Fibroblast of gingiva (primary cell): ENCODE data around the gene RAB27B.
"Not testable (repeated sequence)": the region's sequence is repeated elsewhere in the genome, so short reads cannot be mapped to it uniquely, and the experiment has no call there.

Experiments used
- DNase-seq: peaks from one replicate; pipeline ENCODE4 v3.0.0-alpha.2; 2011; ENCODE audit warnings: low read depth

The RAB27B gene, protein sequence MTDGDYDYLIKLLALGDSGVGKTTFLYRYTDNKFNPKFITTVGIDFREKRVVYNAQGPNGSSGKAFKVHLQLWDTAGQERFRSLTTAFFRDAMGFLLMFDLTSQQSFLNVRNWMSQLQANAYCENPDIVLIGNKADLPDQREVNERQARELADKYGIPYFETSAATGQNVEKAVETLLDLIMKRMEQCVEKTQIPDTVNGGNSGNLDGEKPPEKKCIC

DNA sequence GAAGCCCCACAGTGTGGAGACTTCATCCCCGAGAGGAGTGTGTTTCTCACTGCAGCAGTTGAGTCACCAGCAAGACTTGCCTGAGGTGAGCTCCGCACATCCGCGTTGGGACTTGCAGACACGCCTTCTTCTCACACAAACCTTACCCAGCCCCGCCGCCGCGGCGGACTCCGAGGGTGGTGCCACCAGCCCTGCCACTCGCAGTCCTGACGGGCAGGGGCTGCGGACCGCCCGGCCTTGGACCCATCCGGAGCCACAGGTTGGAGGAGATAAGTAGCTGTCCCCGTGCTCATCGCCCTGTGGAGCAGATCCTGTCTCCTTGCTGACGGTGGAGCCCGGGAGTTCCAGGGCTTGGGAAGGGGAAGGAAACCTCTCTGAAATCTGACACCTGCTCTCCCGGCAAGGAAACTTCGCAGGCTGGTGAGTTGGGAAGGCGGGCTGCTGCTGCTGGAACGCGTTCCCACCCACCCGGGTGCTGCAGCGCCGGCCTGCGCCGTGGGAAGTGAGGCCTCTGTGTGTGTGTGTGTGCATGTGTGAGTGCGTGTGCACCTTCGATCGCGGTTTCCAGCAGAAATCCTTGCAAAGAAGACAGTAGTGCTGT lies at the start of gene RAB27B:
RAB27B (plus strand) TSS at position 197 of the 601 bp plus-strand sequence. CDS start 49,109 bp downstream, outside the sequence.
- peak; percentile 52 for DNase-seq

DNA sequence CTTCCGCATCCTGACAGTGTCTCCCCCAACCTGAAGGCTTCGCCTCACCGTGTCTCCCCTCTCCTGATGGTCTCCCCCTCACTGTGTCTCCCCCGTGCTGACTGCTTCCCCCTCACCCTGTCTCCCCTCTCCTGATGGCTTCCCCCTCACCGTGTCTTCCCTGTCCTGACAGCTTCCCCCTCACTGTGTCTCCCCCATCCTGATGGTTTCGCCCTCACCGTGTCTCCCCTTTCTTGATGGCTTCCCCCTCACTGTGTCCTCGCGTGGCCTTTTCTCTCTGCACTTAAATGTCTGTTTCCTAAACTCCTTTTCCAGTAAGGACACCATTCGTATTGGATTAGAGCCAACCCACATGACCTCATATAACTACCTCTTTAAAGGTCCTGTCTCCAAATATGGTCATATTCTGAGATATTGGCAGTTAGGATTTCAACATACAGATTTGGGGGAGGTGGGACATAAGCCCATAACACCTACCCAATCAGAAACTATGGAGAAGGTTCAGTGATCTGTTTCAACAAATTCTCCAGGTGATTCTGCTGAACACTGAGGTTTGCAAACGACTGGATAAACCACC lies 47.9 kb upstream of the RAB27B start:
- no peak for DNase-seq

DNA sequence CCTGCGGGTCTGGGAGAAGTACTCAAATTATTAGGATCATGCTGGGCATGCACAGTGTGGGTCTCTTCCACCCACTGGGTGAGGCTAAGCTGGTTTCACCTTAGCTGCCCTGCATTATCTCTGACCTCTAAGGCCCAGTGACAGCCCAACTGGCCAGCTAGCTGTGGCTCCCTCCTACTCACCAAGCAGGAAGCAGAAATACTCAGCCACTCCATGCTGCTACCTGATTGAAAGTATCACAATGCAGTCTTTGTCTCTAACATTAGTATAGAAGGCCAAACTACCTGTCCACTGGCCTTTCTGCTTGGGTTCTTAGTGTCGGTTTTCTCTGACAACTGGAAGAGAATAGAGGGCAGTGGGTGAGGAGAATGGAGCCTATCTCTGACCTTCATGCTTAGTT lies 47.3 kb upstream of the RAB27B start:
- DNase-seq: no peak

DNA sequence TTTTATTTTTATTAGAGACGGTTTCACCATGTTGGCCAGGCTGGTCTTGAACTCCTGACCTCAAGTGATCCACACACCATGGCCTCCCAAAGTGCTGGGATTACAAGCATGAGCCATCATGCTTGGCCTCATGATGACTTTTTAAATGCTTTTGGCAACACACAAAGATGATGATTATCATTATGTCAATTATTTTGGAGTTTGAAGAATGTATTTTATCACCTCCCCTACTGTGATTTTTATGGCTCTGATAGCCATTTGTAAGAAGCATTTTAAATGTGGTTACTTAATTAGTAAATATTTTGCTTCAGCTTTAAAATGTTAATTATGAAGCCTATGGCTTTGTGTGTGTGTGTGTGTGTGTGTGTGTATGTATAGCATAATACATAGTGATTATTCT lies 45.1 kb upstream of the RAB27B start:
- no peak for DNase-seq

DNA sequence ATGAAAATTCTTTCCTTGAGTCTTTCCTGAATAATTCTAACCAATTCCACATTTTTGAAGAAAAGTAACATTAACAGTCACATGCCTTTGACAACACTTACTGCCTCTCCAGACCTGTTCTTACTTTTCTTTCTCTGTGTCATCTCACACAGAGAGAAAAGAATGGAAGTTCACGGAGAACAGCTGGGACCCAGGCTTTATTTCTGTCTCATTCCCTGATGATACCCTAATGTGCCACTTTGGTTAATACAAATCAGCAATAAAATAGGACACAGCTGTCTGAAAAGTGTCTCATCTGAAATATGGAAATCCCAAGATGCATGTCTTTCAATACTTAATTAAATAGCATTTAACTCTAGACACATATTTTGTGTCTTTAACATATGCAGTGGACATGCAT lies 42.1 kb upstream of the RAB27B start:
- DNase-seq: no peak

DNA sequence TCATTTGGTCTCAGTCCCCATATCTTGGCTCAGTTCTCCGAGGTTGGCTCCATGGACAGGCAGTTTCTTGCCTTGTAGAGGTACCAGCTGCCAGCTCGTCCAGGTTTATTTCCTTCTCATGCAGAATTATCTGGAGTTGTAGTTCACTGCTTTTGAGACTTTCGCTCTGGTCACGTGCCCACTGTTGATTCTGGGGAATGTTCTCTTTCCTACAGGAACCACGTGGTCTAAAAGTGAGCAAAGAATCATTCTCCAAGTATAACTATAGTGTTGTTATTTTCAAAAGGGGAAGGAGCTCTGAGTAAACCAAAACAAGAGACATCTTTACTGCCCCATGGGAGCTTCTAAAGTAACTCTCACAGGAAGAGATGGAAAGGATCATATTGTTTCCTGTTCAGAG lies 41.2 kb upstream of the RAB27B start:
- no peak for DNase-seq

DNA sequence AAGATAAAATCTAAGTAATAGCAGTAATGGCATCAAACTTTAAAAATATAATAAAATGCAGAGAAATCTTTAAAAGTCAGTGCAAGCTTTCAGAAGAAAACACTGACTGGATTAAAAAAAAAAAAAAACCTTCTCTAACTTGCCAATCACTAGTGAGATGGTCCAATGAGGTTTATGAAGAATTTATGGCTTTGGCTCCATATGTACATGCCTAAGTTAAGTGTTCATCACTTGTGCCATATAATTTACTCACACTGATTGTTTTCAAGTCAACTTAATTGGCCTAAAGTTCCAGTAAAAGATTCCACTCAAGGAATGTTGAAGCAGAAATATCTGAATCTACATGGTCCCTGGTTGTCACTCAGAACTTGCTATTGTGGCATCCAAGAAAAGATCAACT lies 40.7 kb upstream of the RAB27B start:
- DNase-seq: peak; percentile 63

DNA sequence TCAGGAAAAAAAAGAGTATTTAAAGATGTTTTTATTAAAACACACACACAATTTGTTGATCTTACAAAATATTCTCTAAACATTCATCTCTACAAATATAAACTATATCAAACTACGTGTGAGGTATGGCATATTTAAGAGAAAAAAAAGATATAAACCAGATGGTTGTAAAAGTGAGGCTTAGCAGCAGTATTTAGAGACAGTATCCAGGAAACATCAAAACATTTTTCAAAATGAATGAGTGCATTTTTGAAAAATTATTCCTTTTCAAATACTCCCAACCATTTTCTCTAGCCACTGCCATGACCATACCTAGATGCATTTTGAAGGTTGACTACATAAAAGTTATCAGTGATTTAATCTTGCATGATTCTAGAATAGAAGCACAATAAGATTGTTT lies 38.2 kb upstream of the RAB27B start:
- DNase-seq: no peak

DNA sequence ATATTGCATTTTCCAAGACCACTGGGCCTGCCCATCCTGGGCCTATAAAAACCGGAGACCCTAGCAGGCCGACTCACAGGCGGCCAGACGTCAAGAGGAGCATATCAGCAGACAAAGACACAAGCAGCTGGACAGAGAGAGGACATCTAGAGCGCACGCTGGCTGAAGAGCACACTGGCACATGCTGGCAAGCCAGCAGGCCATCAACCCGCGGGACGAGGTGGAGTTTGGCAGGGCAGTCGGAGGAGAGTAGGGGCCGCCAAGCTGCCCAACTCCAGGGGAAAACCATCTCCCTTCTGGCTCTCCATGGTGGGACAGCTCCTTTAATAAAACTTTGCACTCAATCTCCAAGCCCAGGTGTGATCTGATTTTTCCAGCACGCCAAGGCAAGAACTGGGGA lies 36.6 kb upstream of the RAB27B start:
- no peak for DNase-seq

DNA sequence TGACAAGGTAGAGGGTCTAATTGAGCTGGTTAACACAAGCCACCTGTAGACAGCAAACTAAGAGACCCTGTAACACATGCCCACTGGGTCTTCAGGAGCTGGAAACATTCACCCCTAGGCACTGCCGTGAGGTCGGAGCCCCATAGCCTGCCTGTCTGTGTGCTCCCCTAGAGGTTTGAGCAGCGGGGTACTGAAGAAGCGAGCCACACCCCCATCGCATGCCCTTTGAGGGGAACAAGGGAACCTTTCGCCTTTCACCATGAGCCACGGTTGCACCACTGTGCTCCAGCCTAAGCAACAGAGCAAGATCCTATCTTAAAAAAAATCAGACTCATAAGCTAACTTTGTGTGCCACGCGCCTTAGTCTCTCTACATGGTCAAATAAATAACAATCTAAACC lies 36.2 kb upstream of the RAB27B start:
- DNase-seq: no peak

DNA sequence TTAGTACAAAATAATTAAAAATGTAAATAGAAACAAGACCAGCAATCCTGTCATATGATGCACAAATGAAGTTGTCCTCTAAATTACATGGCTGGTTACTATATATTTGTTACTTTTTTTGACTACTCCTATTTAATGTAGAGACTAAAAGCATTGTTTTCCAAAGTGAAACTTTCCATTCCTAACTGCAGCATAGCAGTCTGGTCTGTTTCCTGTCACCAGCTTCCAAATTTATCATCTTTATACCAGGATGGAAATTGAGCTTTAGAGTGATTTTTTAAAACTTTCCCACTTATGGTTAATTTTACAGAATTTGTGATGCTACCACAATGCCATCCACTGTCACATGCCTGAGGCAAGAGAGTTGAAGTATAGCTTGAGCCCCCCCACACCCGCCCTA lies 33.5 kb upstream of the RAB27B start:
- DNase-seq: no peak

DNA sequence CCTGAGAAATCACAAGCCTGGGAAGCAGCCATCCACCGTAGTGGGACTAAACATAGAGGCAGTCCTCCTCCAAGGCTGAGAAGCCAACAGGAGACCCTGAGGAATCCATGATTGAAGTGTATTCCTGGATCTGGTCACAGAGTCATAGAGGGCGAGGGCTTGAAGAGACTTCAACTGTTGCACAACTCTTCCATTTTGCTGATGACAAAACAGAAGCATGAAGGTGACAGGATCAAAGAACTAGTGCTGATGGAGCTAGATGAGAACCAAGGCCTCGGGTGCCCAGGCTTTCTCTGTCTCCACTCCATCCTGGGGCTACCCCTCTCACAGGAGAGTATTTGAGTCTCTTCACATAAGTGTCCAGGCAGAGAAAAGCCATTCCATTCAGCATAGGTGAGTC lies 30.1 kb upstream of the RAB27B start:
- no peak for DNase-seq

DNA sequence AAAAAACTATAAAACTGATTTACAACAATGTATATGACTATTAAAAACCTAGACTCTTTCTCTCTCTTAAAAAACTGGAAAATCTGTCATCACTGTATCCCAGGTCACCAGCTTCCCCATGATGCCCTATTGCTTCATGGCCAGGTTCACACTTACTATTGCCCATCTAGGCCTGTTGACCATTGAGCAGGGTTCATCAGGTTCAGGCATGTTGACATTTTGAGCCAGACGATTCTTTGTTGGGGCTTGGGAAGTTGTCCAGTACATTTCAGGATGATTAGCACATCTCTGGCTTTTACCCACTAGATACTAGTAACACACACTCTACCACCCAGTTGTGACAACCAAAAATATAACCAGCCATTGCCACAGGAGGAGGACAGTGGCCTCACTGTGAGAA lies 26.9 kb upstream of the RAB27B start:
- no peak for DNase-seq

DNA sequence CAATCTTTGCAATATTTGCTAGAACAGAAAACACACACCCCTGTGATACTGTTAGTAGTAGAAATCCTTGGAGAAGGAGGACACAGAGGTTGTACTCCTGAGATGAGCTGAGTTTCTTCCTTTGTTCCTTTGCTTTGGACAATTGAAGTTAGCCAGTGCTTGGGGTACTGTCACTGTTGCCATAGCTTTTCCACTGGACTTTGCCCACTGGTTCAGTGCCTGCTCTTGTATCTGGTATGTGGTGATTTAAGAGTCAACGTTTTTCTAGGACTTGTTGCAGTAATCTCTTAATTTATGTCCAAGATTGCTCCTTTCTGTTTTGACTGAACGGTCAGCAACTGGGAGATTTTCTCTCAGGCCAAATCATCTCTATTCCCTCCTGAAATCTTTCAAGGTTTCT lies 26.1 kb upstream of the RAB27B start:
- DNase-seq: no peak

DNA sequence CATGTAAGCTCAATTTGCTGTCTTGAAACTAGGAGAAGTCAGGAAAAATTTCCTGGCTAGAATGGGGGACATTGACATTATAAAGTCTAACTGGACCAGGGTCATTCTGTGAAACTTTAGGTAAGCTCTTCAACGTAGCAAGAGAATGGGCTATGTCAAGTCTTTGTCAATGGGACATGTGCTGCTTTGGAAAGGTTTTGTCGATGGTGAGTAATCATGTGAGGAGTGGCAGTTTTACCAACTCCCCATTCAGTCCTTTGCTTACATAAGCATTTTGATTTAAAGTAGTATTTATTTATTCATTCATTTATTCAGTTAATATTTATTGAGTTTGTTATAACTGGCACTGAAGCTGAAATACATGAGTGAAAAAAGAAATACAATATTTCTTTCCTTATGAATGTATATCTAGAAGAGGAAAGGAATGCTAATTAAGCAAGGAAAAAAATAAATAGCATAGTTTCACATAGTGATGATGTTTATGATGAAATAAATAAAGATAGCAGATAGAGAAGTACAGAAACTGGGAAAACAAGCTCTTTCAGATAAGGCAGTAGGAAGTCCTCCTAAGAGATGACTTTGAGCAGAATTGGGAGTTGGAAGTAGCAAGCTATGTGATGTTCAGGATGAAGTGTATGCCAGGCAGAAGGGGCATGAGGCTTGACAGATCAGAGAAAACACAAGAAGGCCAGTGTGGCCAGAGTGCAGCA lies 25.4 kb upstream of the RAB27B start:
- no peak for DNase-seq

DNA sequence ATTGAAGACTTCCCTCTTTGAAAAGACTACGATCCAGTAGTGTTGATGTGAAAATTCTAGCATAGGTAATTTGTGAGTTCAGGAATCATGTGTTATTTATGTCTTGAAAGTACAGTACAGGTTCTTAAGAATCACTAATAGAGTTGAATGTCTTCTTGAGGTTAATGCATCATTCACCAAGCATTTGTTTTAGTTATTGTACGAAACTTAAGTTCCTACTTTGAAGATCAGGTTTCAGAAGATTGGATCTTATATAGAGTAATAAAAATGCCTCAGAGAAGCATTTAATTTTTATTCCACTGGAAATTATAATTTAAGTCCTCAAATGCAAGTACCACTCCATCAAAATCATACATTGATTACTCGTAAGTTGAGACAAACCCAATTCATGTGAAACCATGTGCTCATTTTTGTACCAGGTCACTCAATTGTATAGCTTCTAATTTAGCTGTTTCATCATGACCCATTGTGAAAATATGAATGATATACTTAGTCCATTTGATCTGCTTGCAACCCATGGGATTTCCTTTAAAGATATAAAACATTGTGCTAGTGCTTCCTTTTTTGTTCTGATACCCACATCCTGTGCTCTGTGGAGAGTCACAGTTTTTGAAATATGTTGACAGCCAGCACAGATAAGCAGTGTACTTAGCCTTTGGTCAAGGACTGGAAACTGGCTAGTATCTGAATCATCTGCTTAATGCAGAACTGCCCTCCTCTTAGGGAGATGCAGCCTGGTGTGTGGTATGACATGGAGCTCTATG lies 22.5 kb upstream of the RAB27B start:
- DNase-seq: peak; percentile 26

DNA sequence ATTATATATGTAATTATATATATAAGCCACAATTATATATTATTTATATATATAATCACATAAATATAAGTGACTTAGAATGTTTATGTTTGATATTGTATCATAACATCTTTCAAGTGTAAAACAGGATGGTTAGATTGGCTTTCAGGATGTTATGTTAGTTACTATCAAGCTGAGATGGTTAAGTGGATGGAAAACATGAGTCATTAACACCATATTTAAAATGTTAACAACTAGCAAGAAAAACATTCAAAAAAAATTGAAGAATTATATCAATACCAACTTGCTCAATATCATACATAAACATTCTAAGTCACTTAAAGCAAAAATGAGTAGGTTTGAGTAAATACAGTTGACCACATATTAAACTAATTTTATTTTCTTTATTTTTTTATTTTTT lies 21.8 kb upstream of the RAB27B start:
- DNase-seq: peak; percentile 47

DNA sequence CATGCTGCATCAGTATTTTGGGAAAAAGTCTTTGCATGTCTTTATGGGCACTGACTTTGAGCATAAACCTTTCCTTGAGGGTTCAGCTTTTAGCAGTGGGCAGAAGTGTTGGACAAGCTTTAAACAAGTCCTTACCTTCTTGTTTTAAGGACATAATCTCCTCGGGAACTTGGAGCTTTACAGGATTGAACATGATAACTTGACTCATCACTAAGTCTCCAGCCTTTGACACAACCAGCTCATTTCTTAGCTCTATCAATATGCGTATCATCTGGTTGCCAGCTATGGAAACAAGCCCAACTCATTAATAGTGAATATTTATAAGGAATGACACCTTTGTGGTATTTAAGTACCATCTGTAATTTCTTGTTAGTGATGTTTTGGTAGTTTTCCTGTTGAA lies 21.0 kb upstream of the RAB27B start:
- no peak for DNase-seq

DNA sequence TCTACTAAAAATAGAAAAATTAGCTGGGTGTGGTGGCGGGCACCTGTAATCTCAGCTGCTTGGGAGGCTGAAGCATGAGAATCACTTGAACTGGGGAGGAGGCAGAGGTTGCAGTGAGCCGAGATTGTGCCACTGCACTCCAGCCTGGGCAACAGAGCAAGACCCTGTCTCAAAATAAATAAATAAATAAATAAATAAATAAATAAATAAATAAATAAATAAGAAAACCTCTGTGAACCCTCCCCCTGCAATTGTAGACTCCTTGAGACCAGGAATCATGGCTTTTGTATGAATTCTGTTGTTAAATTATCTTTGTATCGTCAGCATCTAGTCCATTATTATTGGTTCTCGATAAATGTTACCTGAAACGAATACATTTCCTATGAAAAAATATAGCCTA lies 17.6 kb upstream of the RAB27B start:
- not testable (repeated sequence) for DNase-seq

DNA sequence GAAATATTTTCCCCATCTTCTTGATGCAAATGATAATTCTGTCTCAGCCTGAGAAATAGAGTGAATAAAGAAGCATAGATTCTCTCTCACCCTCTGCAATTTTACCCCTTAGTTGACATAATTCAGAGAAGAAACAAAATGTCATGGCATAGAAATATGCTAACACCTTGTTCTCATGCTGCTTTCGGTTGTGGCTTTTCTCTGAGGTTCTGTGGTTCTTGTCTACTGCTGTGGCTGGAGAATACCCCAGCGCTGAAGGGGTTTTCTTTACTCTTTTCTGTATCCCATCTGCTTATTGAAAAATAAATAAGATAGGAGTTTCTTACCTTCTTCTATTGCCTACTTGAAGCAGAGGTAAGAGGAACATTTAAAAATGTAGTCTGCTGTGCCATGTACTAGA lies 15.4 kb upstream of the RAB27B start:
- DNase-seq: no peak

DNA sequence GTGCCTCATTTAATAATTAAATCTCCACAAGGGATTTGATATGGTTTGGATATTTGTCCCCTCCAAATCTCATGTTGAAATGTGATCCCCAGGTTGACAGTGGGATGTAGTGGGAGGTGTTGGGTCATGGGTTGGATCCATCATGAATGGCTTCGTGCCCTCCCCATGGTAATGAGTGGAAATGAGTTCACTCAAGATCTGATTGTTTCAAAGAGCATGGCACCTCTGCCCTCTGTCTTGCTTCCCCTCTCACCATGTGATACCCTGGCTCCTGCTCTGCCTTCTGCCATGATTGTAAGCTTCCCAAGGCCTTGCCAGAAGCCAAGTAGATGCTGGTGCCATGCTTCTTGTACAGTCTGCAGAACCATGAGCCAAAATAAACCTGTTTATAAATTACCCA lies 15.0 kb upstream of the RAB27B start:
- DNase-seq: no peak

DNA sequence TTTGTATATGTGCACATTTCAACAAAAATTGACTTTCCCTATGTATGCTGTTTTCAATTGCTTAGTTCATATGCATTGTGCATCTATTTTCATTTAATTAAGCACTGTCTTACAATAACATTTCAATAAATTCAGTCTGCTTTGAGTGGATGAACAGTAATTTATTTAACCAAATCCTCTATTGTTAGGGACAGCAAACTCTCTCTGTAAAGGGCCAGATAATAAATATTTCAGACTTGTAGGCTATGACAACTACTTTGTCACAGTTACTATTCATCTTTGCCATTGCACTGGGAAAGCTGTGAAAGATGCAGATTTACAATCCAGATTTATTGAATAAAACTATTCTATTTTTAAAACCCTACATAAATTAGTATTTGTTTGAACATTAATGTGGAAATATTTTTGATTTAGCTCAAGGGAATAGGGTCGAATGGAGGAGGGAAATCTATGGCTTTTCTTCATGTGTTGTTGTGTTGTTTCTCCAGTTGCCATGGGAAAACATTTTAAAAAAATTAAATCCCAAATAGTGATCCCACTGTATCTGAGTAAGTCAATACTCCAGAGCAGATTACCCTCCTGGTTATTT lies 14.2 kb upstream of the RAB27B start:
- DNase-seq: no peak
